HEK293 (cell line): ENCODE measurements around the gene GTSE1.

Experiments
- GLIS2 ChIP-seq: fragments of 450-650 bp; formaldehyde crosslinking; IDR thresholded peaks from 2 replicates; pipeline ENCODE4 v1.5.1; 2016; ENCODE audit warnings: missing biosample characterization, missing genetic modification characterization
- HOXD13 ChIP-seq: sonication (generic); formaldehyde crosslinking; IDR thresholded peaks from 2 replicates; pipeline ENCODE4 v1.8.0; 2022; ENCODE audit warnings: missing genetic modification reagents, borderline replicate concordance
- KLF7 ChIP-seq: fragments of 450-650 bp; formaldehyde crosslinking; IDR thresholded peaks from 2 replicates; pipeline ENCODE4 v1.5.1; 2016; ENCODE audit warnings: missing biosample characterization, missing genetic modification characterization, borderline replicate concordance
- KLF8 ChIP-seq: fragments of 450-650 bp; formaldehyde crosslinking; IDR thresholded peaks from 2 replicates; pipeline ENCODE4 v1.5.1; 2016; ENCODE audit warnings: missing biosample characterization, missing genetic modification characterization
- OVOL3 ChIP-seq: fragments of 450-650 bp; formaldehyde crosslinking; IDR thresholded peaks from 2 replicates; pipeline ENCODE4 v1.5.1; 2016; ENCODE audit warnings: missing biosample characterization, missing genetic modification characterization
- PATZ1 ChIP-seq: fragments of 450-650 bp; formaldehyde crosslinking; IDR thresholded peaks from 2 replicates; pipeline ENCODE4 v1.5.1; 2016; ENCODE audit warnings: missing biosample characterization, missing genetic modification characterization
- PRDM4 ChIP-seq: fragments of 450-650 bp; formaldehyde crosslinking; IDR thresholded peaks from 2 replicates; pipeline ENCODE4 v1.5.1; 2017; ENCODE audit warnings: missing biosample characterization, missing genetic modification characterization
- REST ChIP-seq: fragments of 450-650 bp; formaldehyde crosslinking; IDR thresholded peaks from 2 replicates; pipeline ENCODE4 v1.5.1; 2016; ENCODE audit warnings: missing biosample characterization, missing genetic modification characterization
- SETDB1 ChIP-seq: IDR thresholded peaks from one replicate; pipeline ENCODE4 v1.6.1; 2017; ENCODE audit warnings: mild to moderate bottlenecking, low read length, moderate library complexity, mixed read lengths; ENCODE audit not compliant: insufficient read length
- YY1 ChIP-seq: fragments of 450-650 bp; formaldehyde crosslinking; IDR thresholded peaks from 2 replicates; pipeline ENCODE4 v1.5.1; 2018; ENCODE audit warnings: missing biosample characterization, missing genetic modification characterization
- YY2 ChIP-seq: fragments of 450-650 bp; formaldehyde crosslinking; IDR thresholded peaks from 2 replicates; pipeline ENCODE4 v1.5.1; 2016; ENCODE audit warnings: missing biosample characterization, missing genetic modification characterization
- ZBTB1 ChIP-seq: fragments of 450-650 bp; formaldehyde crosslinking; IDR thresholded peaks from 2 replicates; pipeline ENCODE4 v1.5.1; 2016; ENCODE audit warnings: missing biosample characterization, missing genetic modification characterization
- ZBTB17 ChIP-seq: fragments of 450-650 bp; formaldehyde crosslinking; IDR thresholded peaks from 2 replicates; pipeline ENCODE4 v1.5.1; 2016; ENCODE audit warnings: missing biosample characterization, missing genetic modification characterization
- ZBTB20 ChIP-seq: fragments of 450-650 bp; formaldehyde crosslinking; IDR thresholded peaks from 2 replicates; pipeline ENCODE4 v1.5.1; 2016; ENCODE audit warnings: missing biosample characterization, missing genetic modification characterization
- ZBTB49 ChIP-seq: fragments of 450-650 bp; formaldehyde crosslinking; IDR thresholded peaks from 2 replicates; pipeline ENCODE4 v1.5.1; 2016; ENCODE audit warnings: missing biosample characterization, missing genetic modification characterization, low read depth
- ZBTB6 ChIP-seq: fragments of 450-650 bp; formaldehyde crosslinking; IDR thresholded peaks from 2 replicates; pipeline ENCODE4 v1.5.1; 2017; ENCODE audit warnings: missing biosample characterization, missing genetic modification characterization
- ZFP41 ChIP-seq: fragments of 450-650 bp; formaldehyde crosslinking; IDR thresholded peaks from 2 replicates; pipeline ENCODE4 v1.5.1; 2016; ENCODE audit warnings: missing biosample characterization, missing genetic modification characterization, borderline replicate concordance
- ZFP69B ChIP-seq: fragments of 450-650 bp; formaldehyde crosslinking; IDR thresholded peaks from 2 replicates; pipeline ENCODE4 v1.5.1; 2016; ENCODE audit warnings: missing biosample characterization, missing genetic modification characterization
- ZIC2 ChIP-seq: fragments of 450-650 bp; formaldehyde crosslinking; IDR thresholded peaks from 2 replicates; pipeline ENCODE4 v1.5.1; 2016; ENCODE audit warnings: missing biosample characterization, missing genetic modification characterization
- ZNF10 ChIP-seq: fragments of 450-650 bp; formaldehyde crosslinking; IDR thresholded peaks from 2 replicates; pipeline ENCODE4 v1.5.1; 2017; ENCODE audit warnings: missing biosample characterization, missing genetic modification characterization
- ZNF140 ChIP-seq: fragments of 450-650 bp; formaldehyde crosslinking; IDR thresholded peaks from 2 replicates; pipeline ENCODE4 v1.5.1; 2016; ENCODE audit warnings: missing biosample characterization, missing genetic modification characterization
- ZNF146 ChIP-seq: fragments of 450-650 bp; formaldehyde crosslinking; IDR thresholded peaks from 2 replicates; pipeline ENCODE4 v1.5.1; 2016; ENCODE audit warnings: missing biosample characterization, missing genetic modification characterization
- ZNF2 ChIP-seq: fragments of 450-650 bp; formaldehyde crosslinking; IDR thresholded peaks from 2 replicates; pipeline ENCODE4 v1.5.1; 2016; ENCODE audit warnings: missing biosample characterization, missing genetic modification characterization
- ZNF221 ChIP-seq: fragments of 450-650 bp; formaldehyde crosslinking; IDR thresholded peaks from 2 replicates; pipeline ENCODE4 v1.5.1; 2017; ENCODE audit warnings: missing biosample characterization, missing genetic modification characterization, borderline replicate concordance
- ZNF24 ChIP-seq: fragments of 450-650 bp; formaldehyde crosslinking; IDR thresholded peaks from 2 replicates; pipeline ENCODE4 v1.5.1; 2016; ENCODE audit warnings: missing biosample characterization, missing genetic modification characterization
- ZNF341 ChIP-seq: fragments of 450-650 bp; formaldehyde crosslinking; IDR thresholded peaks from 2 replicates; pipeline ENCODE4; 2016; ENCODE audit warnings: low read depth, missing biosample characterization, missing genetic modification characterization
- ZNF366 ChIP-seq: fragments of 450-650 bp; formaldehyde crosslinking; conservative IDR thresholded peaks from 2 replicates; pipeline ENCODE4 v1.5.1; 2016; ENCODE audit warnings: missing biosample characterization, missing genetic modification characterization
- ZNF391 ChIP-seq: fragments of 450-650 bp; formaldehyde crosslinking; IDR thresholded peaks from 2 replicates; pipeline ENCODE4 v1.5.1; 2016; ENCODE audit warnings: low read depth, missing biosample characterization, missing genetic modification characterization, borderline replicate concordance

Gene GTSE1

GRCh38 chr22:46267431-46268279 lies 29.0 kb upstream of the GTSE1 start, which contains the start of gene TTC38 (continued):
- no peak for TF ChIP-seq ZBTB49 (tag by site-specific recombination)
- TF ChIP-seq YY2 (tag by site-specific recombination) = 0 out of 2 replicates have a peak, but pooled peaks have one; percentile 14
- no peak; the same call in none of the 2 replicates for TF ChIP-seq ZIC2
- TF ChIP-seq ZNF341 (tag by site-specific recombination) = peak; percentile 36
- peak; percentile 52; the same call in 1 of the 2 replicates for TF ChIP-seq ZFP69B (tag by site-specific recombination)
- no peak for TF ChIP-seq SETDB1
- no peak for TF ChIP-seq ZNF140
- 0 out of 2 replicates have a peak, but pooled peaks have one; percentile 61 for TF ChIP-seq YY1 (tag by site-specific recombination)
- no peak for TF ChIP-seq ZNF146
- TF ChIP-seq ZNF366 = peak; percentile 62; the same call in 1 of the 2 replicates
- no peak for TF ChIP-seq ZFP41 (tag by site-specific recombination)
- TF ChIP-seq HOXD13 (CRISPR knock-in tag) = no peak
- no peak for TF ChIP-seq ZBTB1 (tag by site-specific recombination)
- no peak for TF ChIP-seq ZNF221
- TF ChIP-seq OVOL3 (tag by site-specific recombination) = no peak
- TF ChIP-seq ZBTB6 = no peak
- TF ChIP-seq PRDM4 = no peak
- peak; percentile 38; the same call in 1 of the 2 replicates for TF ChIP-seq REST (tag by site-specific recombination)
- TF ChIP-seq ZNF10 = no peak
- peak; percentile 81 for TF ChIP-seq PATZ1 (tag by site-specific recombination)
- no peak for TF ChIP-seq ZNF391
- TF ChIP-seq ZNF2 (tag by site-specific recombination) = peak; percentile 47; the same call in 1 of the 2 replicates
- peak; percentile 98 for TF ChIP-seq ZBTB17 (tag by site-specific recombination)
- peak; percentile 59 for TF ChIP-seq KLF8 (tag by site-specific recombination)
- peak; percentile 46; the same call in 1 of the 2 replicates for TF ChIP-seq GLIS2 (tag by site-specific recombination)
- peak; percentile 31; the same call in 1 of the 2 replicates for TF ChIP-seq ZNF24 (tag by site-specific recombination)
- 0 out of 2 replicates have a peak, but pooled peaks have one; percentile 52 for TF ChIP-seq KLF7 (tag by site-specific recombination)
- TF ChIP-seq ZBTB20 (tag by site-specific recombination) = peak; percentile 46; the same call in 1 of the 2 replicates
